Left forelimb (tissue), 1 donor: Measurements from ENCODE around the gene FRAS1.
"Not testable (repeated sequence)": the region's sequence is repeated elsewhere in the genome, so short reads cannot be mapped to it uniquely, and the experiment has no call there.

Experiments used
- DNase-seq: peaks from one replicate; pipeline ENCODE4 v3.0.0-alpha.2; 2018; ENCODE audit warnings: low spot score

Gene FRAS1

DNA sequence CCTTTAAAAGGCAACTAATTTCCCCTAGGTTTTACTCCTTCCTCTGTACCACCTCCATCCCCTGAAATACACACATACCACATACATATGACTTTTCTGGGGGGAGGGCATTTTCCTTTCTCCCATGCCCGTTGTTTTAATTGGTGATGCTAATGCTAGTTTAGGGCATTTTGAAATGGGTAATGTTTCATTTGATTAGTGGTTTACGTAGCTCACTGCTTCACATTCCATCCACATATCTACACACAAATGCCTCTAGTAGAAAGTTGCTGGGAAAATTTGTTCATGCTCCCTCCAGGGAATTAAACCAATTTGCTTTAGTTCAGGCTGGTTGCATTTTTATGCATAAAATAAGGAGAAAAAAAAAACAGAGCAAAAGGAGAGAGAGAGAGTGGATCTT is 231.2 kb downstream of the FRAS1 start:
- no peak for DNase-seq

DNA sequence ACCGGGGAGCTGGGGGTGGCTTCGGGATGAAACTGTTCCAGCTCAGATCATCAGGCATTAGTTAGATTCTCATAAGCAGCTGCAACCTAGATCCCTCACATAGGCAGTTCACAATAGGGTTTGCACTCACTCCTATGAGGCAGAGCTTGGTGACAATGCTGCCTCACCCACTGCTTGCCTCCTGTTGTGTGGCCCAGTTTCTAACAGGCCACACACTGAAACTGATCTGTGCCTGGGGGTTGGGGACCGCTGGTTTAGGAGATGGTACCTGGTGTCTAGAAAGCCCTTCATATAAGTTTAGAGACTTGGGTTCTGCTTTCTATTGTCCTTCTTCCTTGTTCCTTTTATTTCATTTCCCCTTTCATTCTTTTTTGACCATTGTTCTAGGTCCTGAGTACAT is 234.2 kb downstream of the FRAS1 start:
- DNase-seq: no peak

DNA sequence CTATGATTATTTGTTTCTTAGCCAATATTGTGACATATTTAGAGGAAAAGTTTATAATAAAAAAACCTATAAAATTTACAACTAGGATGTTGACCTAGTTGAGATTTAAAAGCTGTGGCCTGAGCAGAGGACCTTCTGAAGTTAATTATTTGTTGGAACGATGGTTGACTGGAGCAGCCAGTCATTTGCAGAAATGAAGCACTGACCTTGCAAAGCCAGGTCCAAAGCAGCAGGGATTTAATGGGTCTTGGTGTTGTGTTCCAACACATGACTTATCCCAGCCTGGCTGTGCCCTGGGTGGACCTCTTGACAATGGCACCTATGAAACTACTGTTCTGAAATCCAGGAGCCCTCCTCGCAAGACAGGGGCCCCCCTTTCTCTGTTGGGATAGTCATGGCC is 235.2 kb downstream of the FRAS1 start:
- no peak for DNase-seq

DNA sequence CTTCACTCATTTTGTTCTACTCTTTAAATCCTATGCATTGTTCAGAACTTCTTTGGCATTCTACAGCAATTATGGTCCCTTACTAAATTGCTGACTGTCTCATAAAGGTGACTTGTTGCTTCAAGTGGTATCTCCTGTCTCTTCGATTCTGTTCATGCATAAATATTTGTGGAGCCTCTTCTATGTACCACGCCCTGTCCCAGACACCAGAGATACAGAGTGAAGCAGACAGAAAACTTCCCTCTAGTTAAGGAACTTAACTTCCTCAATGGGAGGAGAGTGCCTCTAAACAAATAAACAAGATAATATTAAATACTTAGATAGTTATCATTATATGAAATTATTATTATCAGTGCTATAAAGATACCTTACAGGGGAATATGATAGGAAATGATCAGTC is 235.7 kb downstream of the FRAS1 start:
- DNase-seq: no peak

DNA sequence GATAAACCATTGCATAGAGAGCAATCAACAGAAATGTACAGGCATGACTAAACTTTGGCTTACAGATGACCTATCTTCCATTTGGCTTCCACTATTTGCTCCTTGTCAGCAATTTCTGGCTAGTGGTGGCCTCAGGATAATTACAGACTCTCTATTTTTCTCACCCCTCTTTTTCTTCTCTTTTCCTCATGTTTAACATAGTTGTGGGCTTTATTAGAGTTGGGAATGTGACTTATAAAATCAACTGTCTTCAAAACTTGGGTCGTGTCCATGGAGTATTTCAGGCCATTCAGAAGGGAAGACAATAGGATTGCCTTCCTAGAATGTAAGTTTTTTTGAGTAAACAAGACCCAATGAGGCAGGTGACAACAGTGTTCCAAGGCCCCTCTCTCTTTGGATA is 236.2 kb downstream of the FRAS1 start:
- no peak for DNase-seq

DNA sequence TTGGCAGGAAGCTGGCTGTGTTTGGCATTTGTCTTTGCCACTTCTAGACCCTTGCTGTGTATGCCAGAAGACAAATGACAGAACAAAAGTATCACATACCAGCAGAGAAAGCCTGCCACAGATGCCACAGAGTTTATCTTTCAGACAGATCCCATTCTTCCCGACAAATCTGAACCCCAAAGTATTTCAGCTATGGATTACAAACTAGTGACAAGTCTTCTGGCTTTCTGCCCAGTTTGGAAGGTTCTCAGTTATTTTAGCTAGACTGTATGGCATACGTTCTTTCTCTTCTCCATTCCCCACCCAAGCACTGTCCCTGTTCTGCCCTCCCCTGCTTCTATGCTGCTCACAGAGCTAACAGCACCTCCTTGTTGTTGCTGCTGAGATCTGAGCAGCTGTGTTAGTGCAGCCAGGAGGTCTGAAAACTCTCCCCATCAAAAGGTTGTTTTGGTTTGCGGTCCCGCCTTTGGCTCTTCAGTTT is 236.7 kb downstream of the FRAS1 start:
- DNase-seq: no peak

DNA sequence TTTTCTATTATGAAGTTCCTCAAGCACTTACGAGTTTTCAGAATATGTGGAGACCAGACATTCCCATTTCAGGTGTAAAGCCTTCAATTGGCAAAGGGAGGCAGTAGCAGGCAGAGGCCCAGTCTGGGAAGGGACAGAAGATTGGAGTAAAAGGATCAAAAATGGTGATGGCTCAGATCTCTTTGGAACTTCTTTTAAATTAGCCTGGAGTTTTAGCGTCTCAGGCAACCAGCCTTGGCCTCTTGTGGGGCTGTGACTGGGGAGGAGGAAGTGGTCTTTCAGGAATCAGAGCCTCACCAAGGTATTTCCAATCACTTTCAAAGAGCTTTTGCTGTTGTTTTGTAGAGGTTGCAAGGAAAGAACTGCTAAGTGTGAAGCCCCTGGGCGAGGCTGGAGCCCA is 239.1 kb downstream of the FRAS1 start:
- DNase-seq: no peak

DNA sequence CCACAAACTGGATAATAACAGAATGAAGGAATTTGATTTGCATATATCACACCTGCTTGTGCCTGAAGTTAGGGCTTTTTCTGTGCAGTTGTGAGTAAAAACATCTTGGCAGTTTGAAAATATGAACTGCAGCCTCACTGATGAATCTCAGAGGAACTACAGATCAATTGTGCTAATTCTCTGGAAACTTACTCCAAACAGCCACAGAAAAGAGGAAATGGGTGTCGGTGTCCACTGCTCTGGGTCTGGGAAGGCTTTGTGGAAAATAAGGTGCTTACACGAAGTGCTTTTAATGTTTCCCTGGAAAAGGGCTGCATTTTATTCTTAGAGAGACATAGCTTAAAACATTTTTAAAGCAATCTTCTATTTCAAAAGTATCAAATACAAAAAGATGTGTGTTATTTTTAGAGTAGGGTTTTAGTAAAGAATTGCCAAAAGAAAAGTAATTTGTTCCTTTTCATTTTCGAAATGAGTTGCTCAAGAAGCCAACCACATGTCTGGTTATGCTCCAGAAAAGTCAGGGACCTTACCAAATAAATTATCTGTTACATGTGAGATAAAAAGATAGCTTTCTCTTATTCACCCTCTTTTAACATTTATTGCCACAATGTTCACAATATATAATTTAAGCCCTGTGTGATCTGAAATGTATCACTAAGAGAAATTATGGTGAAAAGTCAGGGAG is 240.1 kb downstream of the FRAS1 start:
- no peak for DNase-seq

DNA sequence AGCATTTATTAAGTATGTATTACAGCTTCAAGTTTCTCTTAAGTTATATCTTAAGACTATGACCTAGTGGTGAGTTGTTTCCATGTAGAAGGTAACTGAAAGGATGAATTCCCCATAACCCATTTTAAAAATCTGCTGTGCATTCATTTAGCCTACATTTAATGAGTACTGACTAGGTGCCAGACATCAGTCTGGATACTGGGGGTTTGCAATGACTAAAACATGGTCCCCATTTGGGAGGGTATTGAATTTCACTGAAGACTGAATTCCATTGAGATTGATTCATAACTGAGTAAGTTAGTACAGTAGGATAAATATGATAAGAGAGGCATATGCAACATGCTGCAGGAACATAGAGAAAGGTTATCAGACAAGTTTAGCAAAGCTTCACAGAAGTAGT is 241.5 kb downstream of the FRAS1 start:
- DNase-seq: no peak

DNA sequence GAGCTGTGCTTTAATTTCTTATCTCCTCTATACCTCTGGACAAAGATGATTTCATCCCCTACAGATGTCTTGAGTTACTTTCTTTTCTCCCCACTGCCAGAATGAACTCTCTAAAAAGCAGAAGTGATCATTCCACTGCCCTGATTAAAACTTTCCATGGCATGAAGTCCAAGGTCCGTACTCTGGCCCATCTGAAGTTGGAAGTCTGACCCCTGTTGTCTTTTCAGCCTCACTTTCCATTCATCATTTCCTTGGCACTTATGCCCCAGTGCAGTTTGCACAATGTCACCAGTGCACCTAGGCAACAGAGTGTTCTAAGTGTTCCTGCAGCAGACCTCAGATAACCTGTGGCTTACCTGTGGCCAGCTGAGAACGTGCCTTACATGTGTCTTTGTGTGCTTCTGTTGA is 242.4 kb downstream of the FRAS1 start:
- DNase-seq: no peak

DNA sequence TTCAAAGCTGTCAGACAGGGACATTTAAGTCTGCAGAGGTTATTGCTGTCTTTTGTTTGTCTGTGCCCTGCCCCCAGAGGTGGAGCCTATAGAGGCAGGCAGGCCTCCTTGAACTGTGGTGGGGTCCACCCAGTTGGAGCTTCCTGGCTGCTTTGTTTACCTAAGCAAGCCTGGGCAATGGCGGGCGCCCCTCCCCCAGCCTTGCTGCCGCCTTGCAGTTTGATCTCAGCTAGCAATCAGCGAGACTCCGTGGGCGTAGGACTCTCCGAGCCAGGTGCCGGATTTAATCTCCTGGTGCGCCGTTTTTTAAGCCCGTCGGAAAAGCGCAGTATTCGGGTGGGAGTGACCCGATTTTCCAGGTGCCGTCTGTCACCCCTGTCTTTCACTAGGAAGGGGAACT is 250.1 kb downstream of the FRAS1 start:
- DNase-seq: not testable (repeated sequence)

DNA sequence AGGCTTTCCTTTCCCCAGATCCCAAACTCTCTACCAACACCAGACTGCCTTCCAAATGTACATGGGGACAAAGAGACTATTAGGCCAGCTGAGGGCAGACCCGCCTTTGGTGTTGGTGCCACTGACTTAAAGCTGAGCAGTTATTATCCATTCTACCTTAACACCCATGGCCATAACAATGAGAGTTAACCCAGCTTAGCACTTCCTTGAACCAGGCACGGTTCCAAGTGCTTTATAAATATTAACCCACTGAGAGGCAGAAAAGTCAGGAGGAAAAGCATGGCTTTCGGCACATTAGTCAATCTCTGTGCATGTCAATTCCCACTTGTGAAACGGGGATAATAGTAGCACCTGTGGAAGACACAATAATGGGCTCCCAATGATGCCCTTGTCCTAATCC is 251.4 kb downstream of the FRAS1 start:
- no peak for DNase-seq

DNA sequence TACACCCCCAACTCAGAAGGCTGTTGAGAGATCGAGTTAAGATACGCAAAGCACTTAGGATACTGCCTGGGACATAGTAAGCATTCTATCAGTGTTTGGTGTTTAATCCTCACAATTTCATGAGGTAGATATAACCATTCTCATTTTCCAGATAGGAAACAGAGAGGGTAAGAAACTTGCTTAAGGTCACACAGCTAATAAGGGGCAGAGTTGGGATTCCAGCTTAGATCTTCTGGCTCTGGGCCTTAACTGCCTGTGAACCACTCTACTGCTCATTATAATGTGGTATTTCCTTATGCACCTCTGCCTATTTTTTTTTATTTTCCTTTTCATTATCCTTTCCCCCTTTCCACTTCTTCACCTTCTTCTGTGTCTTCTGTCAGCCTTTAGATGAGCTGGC is 252.2 kb downstream of the FRAS1 start:
- no peak for DNase-seq

DNA sequence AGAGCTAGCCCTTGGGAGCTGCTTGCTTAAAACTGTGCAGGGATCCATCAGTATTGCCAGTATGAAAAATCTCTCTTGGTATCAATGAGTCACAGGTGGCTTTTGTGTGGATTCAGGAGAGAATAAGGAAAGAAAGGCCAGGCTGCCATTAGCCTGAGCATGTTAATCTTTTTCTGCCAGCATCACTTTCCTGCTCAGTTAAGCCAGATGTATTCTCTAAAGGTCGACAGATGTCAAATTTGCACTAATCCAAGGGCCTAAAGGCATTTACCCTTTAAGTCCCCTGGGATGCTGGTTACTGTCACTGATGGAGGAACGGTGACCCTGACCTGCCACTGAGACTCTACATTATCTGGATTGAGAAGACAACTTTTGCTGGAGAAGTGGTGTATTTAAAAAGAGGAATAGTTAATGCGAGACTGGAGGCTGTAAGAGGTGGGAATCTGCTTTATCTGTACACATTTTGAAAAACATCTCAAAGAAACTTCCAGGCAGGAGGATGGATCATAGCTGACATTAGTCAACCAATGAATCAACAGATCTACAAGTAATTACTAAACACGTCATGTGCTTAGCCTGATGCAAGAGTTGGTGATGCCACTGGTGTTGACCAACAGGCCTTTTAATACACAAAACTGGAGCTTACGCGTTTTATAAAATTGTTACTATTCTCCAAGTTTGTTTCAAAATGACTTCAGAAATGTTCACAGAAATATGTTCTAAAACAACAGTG is 253.1 kb downstream of the FRAS1 start:
- no peak for DNase-seq

DNA sequence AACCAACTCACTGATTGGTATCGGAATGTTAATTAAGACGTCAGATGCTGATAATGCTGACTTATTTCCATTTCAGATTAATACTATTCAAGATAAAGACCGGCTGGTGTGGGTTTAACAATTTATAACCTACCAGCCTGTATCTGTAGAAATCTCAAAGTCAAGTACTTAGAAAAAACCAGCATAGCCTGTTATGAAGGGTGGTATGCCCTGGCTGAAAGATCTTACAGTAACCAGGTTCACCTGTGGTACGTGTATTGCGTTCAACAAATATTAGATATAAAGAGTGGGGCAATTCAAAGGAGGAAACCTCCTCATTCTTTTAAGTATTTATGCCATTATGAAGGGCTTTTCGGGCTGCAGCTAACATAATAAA is 253.6 kb downstream of the FRAS1 start:
- no peak for DNase-seq

DNA sequence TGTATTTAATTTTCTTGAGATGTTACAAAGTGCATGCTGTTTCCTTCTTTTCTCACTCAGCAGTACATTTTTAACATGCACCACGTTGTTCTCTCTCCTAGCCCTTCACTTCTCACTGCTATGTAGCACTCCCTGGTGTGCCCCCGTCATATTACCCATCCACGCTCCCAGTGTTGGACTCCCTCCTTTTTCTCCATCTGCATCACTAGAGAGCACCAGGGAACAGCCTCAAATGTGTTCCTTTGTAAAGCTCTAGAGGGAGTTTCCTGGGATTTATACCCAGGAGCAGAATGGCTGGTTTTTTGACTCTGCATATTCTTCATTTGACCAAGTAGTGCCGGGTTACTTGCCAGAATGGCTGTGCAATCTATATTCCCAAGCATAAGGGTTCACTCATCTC is 254.2 kb downstream of the FRAS1 start:
- no peak for DNase-seq

DNA sequence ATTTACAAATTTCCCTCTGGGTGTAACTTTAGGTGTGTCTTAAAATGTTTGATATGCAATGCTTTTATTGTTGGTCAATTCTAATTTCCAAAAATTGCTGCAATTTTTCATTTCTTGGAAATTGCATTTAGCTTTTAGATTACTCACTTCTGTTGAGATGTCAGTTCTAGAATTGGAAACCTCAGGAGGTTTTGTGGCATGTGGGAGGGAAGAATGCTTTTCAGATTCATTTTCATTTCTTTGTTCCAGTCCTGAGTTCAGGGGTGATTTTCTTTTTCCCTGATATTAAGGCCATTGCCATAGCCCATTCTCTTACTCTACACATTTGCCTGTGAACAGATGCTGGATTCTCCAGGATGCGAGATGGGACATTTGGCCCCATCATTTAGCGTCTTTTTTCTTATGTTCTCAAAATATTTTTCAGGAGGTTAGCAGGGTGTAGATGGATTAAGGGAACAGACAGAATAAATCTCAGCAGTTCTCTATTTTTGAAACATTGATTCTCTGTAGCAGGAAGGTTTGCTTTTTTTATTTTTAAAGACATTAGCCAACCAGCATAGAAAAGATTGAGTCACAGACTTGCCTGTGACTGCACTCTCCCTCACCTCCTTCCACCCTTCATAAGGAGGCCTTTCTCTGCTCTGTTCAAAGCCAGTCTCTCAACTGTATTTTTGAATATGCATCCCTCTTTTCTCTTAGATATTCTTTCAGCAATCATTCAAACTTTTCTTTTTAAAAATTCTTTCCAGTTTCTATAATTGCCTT is 256.0 kb downstream of the FRAS1 start:
- DNase-seq: no peak

DNA sequence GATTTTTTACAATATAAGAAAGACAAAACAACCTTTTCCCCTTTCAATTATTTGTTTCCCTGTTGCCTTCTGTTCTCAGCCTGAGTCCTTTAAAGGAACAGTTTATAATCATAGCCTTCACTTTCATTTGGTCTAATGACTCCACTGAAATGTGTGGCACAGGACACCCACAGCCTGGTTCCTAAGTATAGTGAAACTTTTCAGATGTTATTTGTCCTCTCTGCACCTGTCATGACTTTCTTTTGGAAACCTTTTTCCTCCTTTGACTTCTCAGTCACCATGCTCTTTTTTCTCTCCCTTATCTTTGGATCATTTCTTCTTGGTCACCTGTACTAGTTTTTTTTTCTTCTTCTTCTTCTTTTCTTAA is 256.6 kb downstream of the FRAS1 start:
- no peak for DNase-seq

DNA sequence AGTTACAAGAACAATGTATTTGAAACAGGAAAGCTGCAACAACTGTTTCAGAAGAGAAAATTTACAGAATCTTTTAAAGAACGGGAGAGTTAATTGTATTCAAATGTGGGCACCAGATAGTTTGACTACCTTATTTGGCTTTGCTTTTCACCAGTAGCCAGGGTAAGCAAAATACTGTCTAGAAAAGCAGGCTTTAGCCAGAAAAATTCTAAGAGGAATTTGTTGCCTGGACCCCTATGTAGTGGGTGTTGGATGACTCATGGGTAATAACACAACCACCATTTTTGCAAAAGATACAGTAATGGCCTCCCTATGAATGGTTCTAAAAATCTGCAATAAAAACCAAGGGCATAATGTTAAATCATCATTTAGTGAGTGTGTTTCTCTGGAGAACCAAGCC is 261.0 kb downstream of the FRAS1 start:
- DNase-seq: no peak

DNA sequence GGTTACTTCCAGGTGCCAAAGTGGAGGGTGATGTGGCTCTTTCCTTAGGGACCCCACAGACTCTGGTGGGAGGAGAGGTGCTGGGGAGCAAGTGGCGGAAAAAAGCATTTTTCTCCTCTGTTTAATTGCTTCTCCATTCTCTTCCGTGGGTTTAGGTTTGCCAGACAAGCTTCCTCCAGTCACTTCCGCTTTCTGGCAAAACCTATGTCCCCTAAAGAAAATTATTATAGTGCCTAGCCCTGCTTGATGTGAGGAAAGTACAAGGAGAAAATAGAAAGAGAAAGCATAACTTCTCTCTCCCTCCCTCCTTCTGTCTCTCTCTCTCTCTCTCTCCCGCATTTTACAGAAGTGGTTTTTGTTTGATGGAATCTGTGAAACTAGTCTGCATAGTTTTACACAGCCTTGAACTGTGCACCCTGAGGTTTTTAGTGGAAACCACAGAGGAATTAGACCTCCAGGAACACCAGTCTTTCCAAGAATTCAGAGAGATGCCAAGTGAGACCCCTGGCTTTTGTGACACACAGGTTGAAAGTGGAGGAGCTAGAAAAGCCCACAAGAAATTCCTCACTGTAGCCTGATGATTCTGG is 263.3 kb downstream of the FRAS1 start:
- no peak for DNase-seq

DNA sequence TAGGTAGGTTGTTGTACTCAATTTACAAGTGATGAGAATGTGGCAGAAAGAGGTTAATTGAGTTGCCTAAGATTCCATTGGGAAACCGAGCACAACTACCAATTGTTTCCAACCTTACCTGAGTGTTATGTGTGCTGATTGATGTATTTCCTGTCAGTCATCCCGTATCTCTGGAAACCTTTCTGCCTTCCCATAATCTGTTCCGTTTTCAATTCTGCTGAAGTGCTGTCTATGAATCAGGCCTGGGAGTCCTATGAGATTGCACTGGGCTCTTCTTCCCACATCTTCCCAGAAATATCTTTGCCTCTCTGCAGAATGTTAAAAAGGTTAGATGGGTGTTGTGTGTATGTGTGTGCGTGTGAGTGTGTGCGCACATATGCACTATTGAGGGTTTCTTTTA is 264.9 kb downstream of the FRAS1 start:
- DNase-seq: no peak

DNA sequence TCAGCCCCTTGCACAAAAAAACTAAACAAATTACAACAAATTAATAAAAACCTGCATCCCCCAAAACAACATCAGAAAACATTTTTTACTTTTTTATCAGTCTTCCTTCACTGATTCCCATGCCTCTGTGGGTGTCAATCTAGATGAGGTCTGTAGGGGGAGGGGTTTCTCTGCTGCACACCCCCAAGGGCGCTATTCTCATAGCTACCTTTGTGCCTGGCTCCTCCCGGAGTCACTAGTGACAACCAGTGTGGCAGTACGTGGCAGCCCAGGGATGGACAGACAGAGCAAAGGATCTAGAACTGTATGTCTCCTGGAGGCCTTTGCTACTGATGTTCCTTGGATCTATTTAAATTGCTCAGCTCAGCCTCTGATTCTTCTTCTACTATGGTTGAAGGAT is 266.3 kb downstream of the FRAS1 start:
- no peak for DNase-seq

DNA sequence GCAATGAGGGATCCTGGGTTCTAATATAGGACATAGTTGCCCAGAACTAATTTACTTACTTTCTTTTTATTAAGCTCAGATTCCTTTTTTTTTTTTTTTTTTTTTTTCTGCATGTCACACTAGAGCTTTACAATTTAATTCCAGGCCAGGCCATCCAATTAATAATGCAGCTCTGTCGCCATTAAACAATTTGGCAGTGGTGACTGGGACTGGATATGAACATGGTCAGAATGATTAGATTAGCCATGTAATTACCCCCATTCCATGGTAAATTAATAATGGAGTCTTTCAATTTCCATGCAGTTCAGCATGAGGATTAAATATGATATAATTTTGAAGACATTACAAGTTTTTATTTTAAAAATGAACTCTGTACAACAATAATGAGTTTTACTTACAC is 267.5 kb downstream of the FRAS1 start:
- DNase-seq: no peak
